Heart left ventricle (tissue), 13 donors: Measurements from ENCODE around the gene RGS16.

Experiments
- CTCF ChIP-seq, 12 donors: fragments of 200-600 bp; sonication (generic) in 4 of 12; IDR thresholded peaks; one replicate each; pipeline versions ENCODE4 v1.5.0 to v1.8.0; 2018 to 2022; ENCODE audit warnings: antibody characterized with exemption in 12 of 12, mild to moderate bottlenecking in 5 of 12
- POLR2A ChIP-seq, 2 donors: fragments of 450-650 bp; IDR thresholded peaks; one replicate each; pipeline ENCODE4 v1.6.1; 2017; ENCODE audit warnings: antibody characterized with exemption in 2 of 2, mild to moderate bottlenecking in 2 of 2, moderate library complexity in 2 of 2
- donor health status: ischemic (EF 13 %, LVEDD 7.1; RV severe dilation, severe dysfunction).
- donor health status: DM: no; HTN: yes; CAD: no.
- donor health status: DM: no; HTN: no; CAD: no.
- donor health status: ischemic (EF 25% LVEDD 6.9; RV normal size, moderate dysfunction).
- donor health status: ischemic (EF 25% LVEDD 5.7; RV mildly dilated, moderate dysfunction).
- donor health status: ischemic (EF 35%, LVEDD 5.7; RV mildly dilated, moderate dysfunction).
- donor health status: nonischemic (EF 11% LVEDD 7.7; RV severe dilation, severe dysfunction).
- donor health status: DM: yes; HTN: yes; CAD: no.
- donor health status: PGD.
- donor health status: ischemic (EF 29% LVEDD 5.4; RV normal size, mild dysfunction).
- donor health status: nonischemic (EF 23%, LVEDD 6.1; RV moderate dilation, normal function).

GRCh38 chr1:182633657-182634281 lies 29.6 kb upstream of the RGS16 start:
- no peak for TF ChIP-seq POLR2A (IDR thresholded peaks at IDR 0.05)
- TF ChIP-seq CTCF (IDR thresholded peaks at IDR 0.05) = no peak
